ENCODE measurements around the gene DGCR8.

Gene DGCR8

GRCh38 chr22:20033045-20033706 is 46.9 kb upstream of the DGCR8 start:
- TF ChIP-seq EZH2phosphoT487 (IDR thresholded peaks at IDR 0.05; ENCODE audit: borderline replicate concordance, low read length) = no peak
- TF ChIP-seq CTCF (IDR thresholded peaks at IDR 0.05; ENCODE audit: low read depth, low read length, poor library complexity, severe bottlenecking) = no peak
- H3F3A ChIP-seq (ENCODE audit: control insufficient read depth, insufficient read depth) = peaks cover 8% of the 10 kb centered on the region; the same call in 1 of the 2 replicates

GRCh38 chr22:20034143-20034542 is 45.9 kb upstream of the DGCR8 start:
- H3K36me3 ChIP-seq (ENCODE audit: control insufficient read depth, low read length) = peaks cover 30% of the 10 kb centered on the region
- no peaks in the 10 kb centered on the region for H4K20me1 ChIP-seq (ENCODE audit: control insufficient read depth, insufficient read depth, low read depth, low read length)
- H3K27me3 ChIP-seq (ENCODE audit: control insufficient read depth, low read length) = no peaks in the 10 kb centered on the region
- peaks cover 8% of the 10 kb centered on the region; the same call in 1 of the 2 replicates for H3F3A ChIP-seq (ENCODE audit: control insufficient read depth, insufficient read depth)
- peaks cover 51% of the 10 kb centered on the region for H3K79me2 ChIP-seq (ENCODE audit: control insufficient read depth, low read length)
- H3K27ac ChIP-seq (ENCODE audit: low read depth, low read length) = peak overlapping the region; percentile 92
- peaks cover 8% of the 10 kb centered on the region; the same call in 1 of the 2 replicates for H3K9me3 ChIP-seq (ENCODE audit: control insufficient read depth, insufficient read depth, low read length)
- peak overlapping the region; percentile 48 for H3K4me3 ChIP-seq (ENCODE audit: low read length)
- peak overlapping the region; percentile 65 for H3K4me2 ChIP-seq (ENCODE audit: low read length)
- no peak for TF ChIP-seq CTCF (IDR thresholded peaks at IDR 0.05; ENCODE audit: low read depth, low read length, poor library complexity, severe bottlenecking)
- TF ChIP-seq EZH2phosphoT487 (IDR thresholded peaks at IDR 0.05; ENCODE audit: borderline replicate concordance, low read length) = no peak
- no peaks in the 10 kb centered on the region for H3K9me2 ChIP-seq (replicated peaks; ENCODE audit: control insufficient read depth, low read length)
- H3K4me1 ChIP-seq (ENCODE audit: control insufficient read depth, low read length) = peaks cover 76% of the 10 kb centered on the region

More at GRCh38 chr22:20033045-20033706, 46.9 kb upstream of the DGCR8 start:
- H3K9me2 ChIP-seq (replicated peaks; ENCODE audit: control insufficient read depth, low read length) = no peaks in the 10 kb centered on the region
- no peaks in the 10 kb centered on the region for H3K27me3 ChIP-seq (ENCODE audit: control insufficient read depth, low read length)
- H3K4me2 ChIP-seq (ENCODE audit: low read length) = peak overlapping the region; percentile 65
- H3K4me3 ChIP-seq (ENCODE audit: low read length) = peak overlapping the region; percentile 48
- peak overlapping the region; percentile 92 for H3K27ac ChIP-seq (ENCODE audit: low read depth, low read length)
- peaks cover 8% of the 10 kb centered on the region; the same call in 1 of the 2 replicates for H3K9me3 ChIP-seq (ENCODE audit: control insufficient read depth, insufficient read depth, low read length)
- H3K4me1 ChIP-seq (ENCODE audit: control insufficient read depth, low read length) = peaks cover 73% of the 10 kb centered on the region
- peaks cover 26% of the 10 kb centered on the region for H3K36me3 ChIP-seq (ENCODE audit: control insufficient read depth, low read length)
- peaks cover 58% of the 10 kb centered on the region for H3K79me2 ChIP-seq (ENCODE audit: control insufficient read depth, low read length)
- no peaks in the 10 kb centered on the region for H4K20me1 ChIP-seq (ENCODE audit: control insufficient read depth, insufficient read depth, low read depth, low read length)

- TF ChIP-seq CTCF (IDR thresholded peaks at IDR 0.05; ENCODE audit: low read depth, low read length, poor library complexity, severe bottlenecking) (no peak), EZH2phosphoT487 (IDR thresholded peaks at IDR 0.05; ENCODE audit: borderline replicate concordance, low read length) (no peak)
- peak overlapping the region; percentile 48 for H3K4me3 ChIP-seq (ENCODE audit: low read length)
- H3K4me2 ChIP-seq (ENCODE audit: low read length) = peak overlapping the region; percentile 65
- H3F3A ChIP-seq (ENCODE audit: control insufficient read depth, insufficient read depth) = peaks cover 8% of the 10 kb centered on the region; the same call in 1 of the 2 replicates
- no peaks in the 10 kb centered on the region for H4K20me1 ChIP-seq (ENCODE audit: control insufficient read depth, insufficient read depth, low read depth, low read length)
- no peaks in the 10 kb centered on the region for H3K27me3 ChIP-seq (ENCODE audit: control insufficient read depth, low read length)
- H3K79me2 ChIP-seq (ENCODE audit: control insufficient read depth, low read length) = peaks cover 43% of the 10 kb centered on the region
- H3K9me3 ChIP-seq (ENCODE audit: control insufficient read depth, insufficient read depth, low read length) = peaks cover 8% of the 10 kb centered on the region; the same call in 1 of the 2 replicates
- H3K27ac ChIP-seq (ENCODE audit: low read depth, low read length) = peak overlapping the region; percentile 92
- peaks cover 76% of the 10 kb centered on the region for H3K4me1 ChIP-seq (ENCODE audit: control insufficient read depth, low read length)
- peaks cover 30% of the 10 kb centered on the region for H3K36me3 ChIP-seq (ENCODE audit: control insufficient read depth, low read length)
- H3K9me2 ChIP-seq (replicated peaks; ENCODE audit: control insufficient read depth, low read length) = no peaks in the 10 kb centered on the region
Observed at GRCh38 chr22:20035375-20036083, 44.5 kb upstream of the DGCR8 start.

Measured in DOHH2 (cell line).